WTC11 (cell line): Measurements from ENCODE around the gene NPEPL1. TPM values are rescaled to one million over a fixed set of nuclear protein-coding genes. Genes with fewer than 3 reads are reported as not detected.
A peak's percentile ranks its signal among the peaks of the same experiment; 100 is the strongest.

Experiments
- ATAC-seq: fragments of 200-7000 bp; cut with Tn5 transposase; 2 replicates; pipeline ENCODE4 v1.10.0; 2021; ENCODE audit warnings: mild to moderate bottlenecking, moderate library complexity
- CTCF ChIA-PET: fragments of 300-600 bp; sonication (Branson Sonifier 250); formaldehyde crosslinking; loops from one replicate; lab custom pipeline; 2021; ENCODE audit warnings: antibody characterized with exemption; lab: Charles Lee
- POLR2A ChIA-PET: fragments of 350-600 bp; sonication (Branson Sonifier 250); formaldehyde crosslinking; loops from one replicate; lab custom pipeline; 2021; ENCODE audit warnings: antibody characterized with exemption; lab: Charles Lee
- DNase-seq: peaks from one replicate; pipeline ENCODE4 v3.0.0; 2021; ENCODE audit warnings: low spot score
- H3K27ac Mint-ChIP-seq: 2 replicates; pipeline ENCODE4 v1.8.0; 2021; ENCODE audit warnings: mixed read lengths
- H3K27me3 Mint-ChIP-seq: 2 replicates; pipeline ENCODE4 v1.8.0; 2021; ENCODE audit warnings: low read depth, mild to moderate bottlenecking, moderate library complexity, mixed read lengths
- H3K36me3 Mint-ChIP-seq: 2 replicates; pipeline ENCODE4 v1.8.0; 2021; ENCODE audit warnings: mixed read lengths
- H3K4me1 Mint-ChIP-seq: 2 replicates; pipeline ENCODE4 v1.8.0; 2022; ENCODE audit warnings: mixed read lengths
- H3K4me3 Mint-ChIP-seq: 2 replicates; pipeline ENCODE4 v1.8.0; 2021; ENCODE audit warnings: mild to moderate bottlenecking, moderate library complexity, mixed read lengths
- H3K9me3 Mint-ChIP-seq: 2 replicates; pipeline ENCODE4 v1.8.0; 2021; ENCODE audit warnings: mixed read lengths
- CBFB ChIP-seq: sonication (generic); formaldehyde crosslinking; IDR thresholded peaks from 2 replicates; pipeline ENCODE4 v1.8.1; 2022; ENCODE audit warnings: mild to moderate bottlenecking, low read depth, missing genetic modification reagents
- FOXJ3 ChIP-seq: sonication (generic); formaldehyde crosslinking; IDR thresholded peaks from 2 replicates; pipeline ENCODE4 v1.9.0; 2021; ENCODE audit warnings: missing genetic modification reagents, mild to moderate bottlenecking, borderline replicate concordance
- GABPB1 ChIP-seq: sonication (generic); formaldehyde crosslinking; IDR thresholded peaks from 2 replicates; pipeline ENCODE4 v1.8.1; 2023; ENCODE audit warnings: mild to moderate bottlenecking, missing genetic modification reagents
- GRHL2 ChIP-seq: fragments of 250-450 bp; sonication (Bioruptor Pico); IDR thresholded peaks from 2 replicates; pipeline ENCODE4 v1.8.0; 2022; ENCODE audit warnings: mild to moderate bottlenecking, moderate library complexity; ENCODE audit not compliant: insufficient replicate concordance, severe bottlenecking
- KAT7 ChIP-seq: sonication (generic); formaldehyde crosslinking; IDR thresholded peaks from 2 replicates; pipeline ENCODE4 v1.8.1; 2023; ENCODE audit warnings: missing genetic modification reagents, mild to moderate bottlenecking, borderline replicate concordance
- MYBL2 ChIP-seq: sonication (generic); formaldehyde crosslinking; IDR thresholded peaks from 2 replicates; pipeline ENCODE4 v1.8.1; 2023; ENCODE audit warnings: mild to moderate bottlenecking, moderate library complexity, missing genetic modification reagents
- NFE2L1 ChIP-seq: sonication (generic); formaldehyde crosslinking; IDR thresholded peaks from 2 replicates; pipeline ENCODE4 v1.8.1; 2023; ENCODE audit warnings: missing genetic modification reagents
- NR1H2 ChIP-seq: sonication (generic); formaldehyde crosslinking; IDR thresholded peaks from 2 replicates; pipeline ENCODE4 v1.9.0; 2021; ENCODE audit warnings: mild to moderate bottlenecking, moderate library complexity, missing genetic modification reagents
- NR3C1 ChIP-seq: sonication (generic); formaldehyde crosslinking; conservative IDR thresholded peaks from 2 replicates; pipeline ENCODE4 v1.8.1; 2023; ENCODE audit warnings: low read depth, mild to moderate bottlenecking, missing genetic modification reagents
- TEAD1 ChIP-seq: sonication (generic); formaldehyde crosslinking; IDR thresholded peaks from 2 replicates; pipeline ENCODE4 v1.8.0; 2022; ENCODE audit warnings: mild to moderate bottlenecking, missing genetic modification reagents
- TEAD4 ChIP-seq: sonication (generic); formaldehyde crosslinking; IDR thresholded peaks from 2 replicates; pipeline ENCODE4 v1.8.0; 2022; ENCODE audit warnings: mild to moderate bottlenecking, missing genetic modification reagents
- ZNF138 ChIP-seq: sonication (generic); formaldehyde crosslinking; conservative IDR thresholded peaks from 2 replicates; pipeline ENCODE4 v1.8.1; 2022; ENCODE audit warnings: mild to moderate bottlenecking, moderate library complexity, missing genetic modification reagents
- total RNA-seq: library from RNA; stranded (reverse); gene quantifications from 3 replicates; pipeline ENCODE4 v1.2.3, GENCODE V29; 2021
- TF ChIP-seq, protein P1 (sequence below): fragments of 250-450 bp; sonication (Bioruptor Pico); IDR thresholded peaks from 2 replicates; pipeline ENCODE4 v1.9.0; 2021; ENCODE audit warnings: moderate library complexity, mild to moderate bottlenecking, inconsistent platforms, borderline replicate concordance
- TF ChIP-seq, protein P2 (sequence below): sonication (generic); formaldehyde crosslinking; IDR thresholded peaks from 2 replicates; pipeline ENCODE4 v1.8.1; 2023; ENCODE audit warnings: mild to moderate bottlenecking, missing genetic modification reagents, moderate library complexity
- TF ChIP-seq, protein P3 (sequence below): sonication (generic); formaldehyde crosslinking; IDR thresholded peaks from 2 replicates; pipeline ENCODE4 v1.8.1; 2022; ENCODE audit warnings: mild to moderate bottlenecking, moderate library complexity, missing genetic modification reagents
- TF ChIP-seq, protein P4 (sequence below): sonication (generic); formaldehyde crosslinking; IDR thresholded peaks from 2 replicates; pipeline ENCODE4 v1.8.0; 2023; ENCODE audit warnings: missing genetic modification reagents
- TF ChIP-seq, protein P5 (sequence below): fragments of 250-450 bp; sonication (Bioruptor Pico); IDR thresholded peaks from 2 replicates; pipeline ENCODE4 v1.9.0; 2021; ENCODE audit warnings: mild to moderate bottlenecking, borderline replicate concordance
- TF ChIP-seq, protein P6 (sequence below): fragments of 250-450 bp; sonication (Bioruptor Pico); IDR thresholded peaks from 2 replicates; pipeline ENCODE4 v1.9.0; 2021; ENCODE audit warnings: mild to moderate bottlenecking
- TF ChIP-seq, protein P7 (sequence below): sonication (generic); formaldehyde crosslinking; IDR thresholded peaks from 2 replicates; pipeline ENCODE4 v1.8.1; 2022; ENCODE audit warnings: mild to moderate bottlenecking, missing genetic modification reagents, moderate library complexity, borderline replicate concordance
- TF ChIP-seq, protein P8 (sequence below): sonication (generic); formaldehyde crosslinking; IDR thresholded peaks from 2 replicates; pipeline ENCODE4 v1.8.0; 2022; ENCODE audit warnings: mild to moderate bottlenecking, missing genetic modification reagents

NPEPL1 gene
- total RNA-seq, 1 experiment from 2014 or later, result 39.9 TPM

DNA sequence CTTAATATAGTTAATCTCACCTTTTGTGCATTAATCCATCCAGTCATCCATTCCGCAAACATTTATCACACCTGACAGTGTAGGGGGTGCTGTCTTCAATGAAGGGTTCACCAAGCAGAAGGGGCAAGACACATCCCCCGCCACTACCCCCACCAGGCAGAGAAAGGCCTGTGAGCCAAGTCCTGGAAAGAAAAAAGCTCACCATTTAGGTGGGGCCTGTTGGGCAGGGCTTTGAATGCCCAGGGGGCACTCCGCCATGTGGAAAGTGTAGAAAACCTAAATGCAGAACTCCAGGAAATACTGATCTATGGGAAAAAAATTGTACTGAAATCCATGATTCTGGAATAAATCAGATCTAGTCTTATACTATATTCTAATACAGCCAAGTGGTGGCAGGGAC lies 46.3 kb upstream of the NPEPL1 start:
- Mint-ChIP-seq H3K9me3 (peaks cover 10% of the 10 kb centered on the region), H3K4me3 (no peak overlapping the region), H3K27me3 (no peaks in the 10 kb centered on the region), H3K27ac (no peak overlapping the region), H3K4me1 (peaks cover 15% of the 10 kb centered on the region), H3K36me3 (no peaks in the 10 kb centered on the region)
- DNase-seq, result peak; percentile 5
- TF ChIP-seq, protein P1, sequence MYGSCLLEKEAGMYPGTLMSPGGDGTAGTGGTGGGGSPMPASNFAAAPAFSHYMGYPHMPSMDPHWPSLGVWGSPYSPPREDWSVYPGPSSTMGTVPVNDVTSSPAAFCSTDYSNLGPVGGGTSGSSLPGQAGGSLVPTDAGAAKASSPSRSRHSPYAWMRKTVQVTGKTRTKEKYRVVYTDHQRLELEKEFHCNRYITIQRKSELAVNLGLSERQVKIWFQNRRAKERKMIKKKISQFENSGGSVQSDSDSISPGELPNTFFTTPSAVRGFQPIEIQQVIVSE (CRISPR knock-in tag), result no peak
- TF ChIP-seq GRHL2 (CRISPR knock-in tag), result no peak
- no peak for TF ChIP-seq CBFB (CRISPR knock-in tag)
- TF ChIP-seq, protein P2, sequence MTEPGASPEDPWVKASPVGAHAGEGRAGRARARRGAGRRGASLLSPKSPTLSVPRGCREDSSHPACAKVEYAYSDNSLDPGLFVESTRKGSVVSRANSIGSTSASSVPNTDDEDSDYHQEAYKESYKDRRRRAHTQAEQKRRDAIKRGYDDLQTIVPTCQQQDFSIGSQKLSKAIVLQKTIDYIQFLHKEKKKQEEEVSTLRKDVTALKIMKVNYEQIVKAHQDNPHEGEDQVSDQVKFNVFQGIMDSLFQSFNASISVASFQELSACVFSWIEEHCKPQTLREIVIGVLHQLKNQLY, result no peak
- no peak for TF ChIP-seq ZNF138 (CRISPR knock-in tag)
- no peak for TF ChIP-seq NFE2L1
- TF ChIP-seq NR3C1, result no peak
- TF ChIP-seq MYBL2, result no peak
- TF ChIP-seq, protein P3, sequence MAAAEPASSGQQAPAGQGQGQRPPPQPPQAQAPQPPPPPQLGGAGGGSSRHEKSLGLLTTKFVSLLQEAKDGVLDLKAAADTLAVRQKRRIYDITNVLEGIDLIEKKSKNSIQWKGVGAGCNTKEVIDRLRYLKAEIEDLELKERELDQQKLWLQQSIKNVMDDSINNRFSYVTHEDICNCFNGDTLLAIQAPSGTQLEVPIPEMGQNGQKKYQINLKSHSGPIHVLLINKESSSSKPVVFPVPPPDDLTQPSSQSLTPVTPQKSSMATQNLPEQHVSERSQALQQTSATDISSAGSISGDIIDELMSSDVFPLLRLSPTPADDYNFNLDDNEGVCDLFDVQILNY (CRISPR knock-in tag), result no peak
- TF ChIP-seq, protein P4, sequence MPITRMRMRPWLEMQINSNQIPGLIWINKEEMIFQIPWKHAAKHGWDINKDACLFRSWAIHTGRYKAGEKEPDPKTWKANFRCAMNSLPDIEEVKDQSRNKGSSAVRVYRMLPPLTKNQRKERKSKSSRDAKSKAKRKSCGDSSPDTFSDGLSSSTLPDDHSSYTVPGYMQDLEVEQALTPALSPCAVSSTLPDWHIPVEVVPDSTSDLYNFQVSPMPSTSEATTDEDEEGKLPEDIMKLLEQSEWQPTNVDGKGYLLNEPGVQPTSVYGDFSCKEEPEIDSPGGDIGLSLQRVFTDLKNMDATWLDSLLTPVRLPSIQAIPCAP (CRISPR knock-in tag), result no peak
- no peak for TF ChIP-seq FOXJ3 (CRISPR knock-in tag)
- TF ChIP-seq, protein P5, sequence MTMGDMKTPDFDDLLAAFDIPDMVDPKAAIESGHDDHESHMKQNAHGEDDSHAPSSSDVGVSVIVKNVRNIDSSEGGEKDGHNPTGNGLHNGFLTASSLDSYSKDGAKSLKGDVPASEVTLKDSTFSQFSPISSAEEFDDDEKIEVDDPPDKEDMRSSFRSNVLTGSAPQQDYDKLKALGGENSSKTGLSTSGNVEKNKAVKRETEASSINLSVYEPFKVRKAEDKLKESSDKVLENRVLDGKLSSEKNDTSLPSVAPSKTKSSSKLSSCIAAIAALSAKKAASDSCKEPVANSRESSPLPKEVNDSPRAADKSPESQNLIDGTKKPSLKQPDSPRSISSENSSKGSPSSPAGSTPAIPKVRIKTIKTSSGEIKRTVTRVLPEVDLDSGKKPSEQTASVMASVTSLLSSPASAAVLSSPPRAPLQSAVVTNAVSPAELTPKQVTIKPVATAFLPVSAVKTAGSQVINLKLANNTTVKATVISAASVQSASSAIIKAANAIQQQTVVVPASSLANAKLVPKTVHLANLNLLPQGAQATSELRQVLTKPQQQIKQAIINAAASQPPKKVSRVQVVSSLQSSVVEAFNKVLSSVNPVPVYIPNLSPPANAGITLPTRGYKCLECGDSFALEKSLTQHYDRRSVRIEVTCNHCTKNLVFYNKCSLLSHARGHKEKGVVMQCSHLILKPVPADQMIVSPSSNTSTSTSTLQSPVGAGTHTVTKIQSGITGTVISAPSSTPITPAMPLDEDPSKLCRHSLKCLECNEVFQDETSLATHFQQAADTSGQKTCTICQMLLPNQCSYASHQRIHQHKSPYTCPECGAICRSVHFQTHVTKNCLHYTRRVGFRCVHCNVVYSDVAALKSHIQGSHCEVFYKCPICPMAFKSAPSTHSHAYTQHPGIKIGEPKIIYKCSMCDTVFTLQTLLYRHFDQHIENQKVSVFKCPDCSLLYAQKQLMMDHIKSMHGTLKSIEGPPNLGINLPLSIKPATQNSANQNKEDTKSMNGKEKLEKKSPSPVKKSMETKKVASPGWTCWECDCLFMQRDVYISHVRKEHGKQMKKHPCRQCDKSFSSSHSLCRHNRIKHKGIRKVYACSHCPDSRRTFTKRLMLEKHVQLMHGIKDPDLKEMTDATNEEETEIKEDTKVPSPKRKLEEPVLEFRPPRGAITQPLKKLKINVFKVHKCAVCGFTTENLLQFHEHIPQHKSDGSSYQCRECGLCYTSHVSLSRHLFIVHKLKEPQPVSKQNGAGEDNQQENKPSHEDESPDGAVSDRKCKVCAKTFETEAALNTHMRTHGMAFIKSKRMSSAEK (CRISPR knock-in tag), result no peak
- TF ChIP-seq TEAD1 (CRISPR knock-in tag), result no peak
- TF ChIP-seq TEAD4 (CRISPR knock-in tag), result no peak
- no peak for TF ChIP-seq KAT7 (CRISPR knock-in tag)
- no peak for ATAC-seq
- ChIA-PET POLR2A (no interaction called here), CTCF (interaction anchor here (1.3 to 7.3 kb wide), 3 partner anchors 9 to 193 kb away, joined by 4 to 119 read pairs (median 12); no protein-coding TSS in a partner anchor)

DNA sequence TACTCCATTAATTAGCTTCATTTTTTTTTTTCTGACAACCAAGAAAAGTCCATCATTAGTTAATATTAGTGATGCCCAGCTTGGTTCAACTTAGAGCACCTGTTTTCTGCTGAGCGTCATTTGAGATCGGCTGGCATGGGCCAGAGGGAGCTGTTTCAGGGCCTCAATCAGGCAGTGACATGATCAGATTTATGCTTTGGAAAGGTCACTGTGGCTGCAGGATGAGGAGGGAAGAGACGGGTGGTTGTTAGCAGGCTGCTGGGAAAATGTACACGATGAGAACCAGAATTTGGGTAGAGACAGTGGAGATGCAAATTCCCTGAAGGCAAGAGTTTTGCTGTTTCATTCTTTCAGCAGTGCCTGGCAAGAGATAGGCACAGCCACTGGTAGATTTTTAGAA lies 45.9 kb upstream of the NPEPL1 start:
- POLR2A ChIA-PET, result no interaction called here
- Mint-ChIP-seq H3K4me1 (peaks cover 15% of the 10 kb centered on the region), H3K36me3 (no peaks in the 10 kb centered on the region), H3K4me3 (no peak overlapping the region), H3K9me3 (peaks cover 6% of the 10 kb centered on the region; the same call in 1 of the 2 replicates), H3K27me3 (no peaks in the 10 kb centered on the region), H3K27ac (no peak overlapping the region)
- ATAC-seq, result no peak
- peak; percentile 1 for DNase-seq
- CTCF ChIA-PET, result interaction anchor here (0.8 to 7.3 kb wide), 5 partner anchors 7 to 206 kb away, joined by 3 to 119 read pairs (median 4); partner anchors contain the start of gene GNAS
- TF ChIP-seq, protein P6, sequence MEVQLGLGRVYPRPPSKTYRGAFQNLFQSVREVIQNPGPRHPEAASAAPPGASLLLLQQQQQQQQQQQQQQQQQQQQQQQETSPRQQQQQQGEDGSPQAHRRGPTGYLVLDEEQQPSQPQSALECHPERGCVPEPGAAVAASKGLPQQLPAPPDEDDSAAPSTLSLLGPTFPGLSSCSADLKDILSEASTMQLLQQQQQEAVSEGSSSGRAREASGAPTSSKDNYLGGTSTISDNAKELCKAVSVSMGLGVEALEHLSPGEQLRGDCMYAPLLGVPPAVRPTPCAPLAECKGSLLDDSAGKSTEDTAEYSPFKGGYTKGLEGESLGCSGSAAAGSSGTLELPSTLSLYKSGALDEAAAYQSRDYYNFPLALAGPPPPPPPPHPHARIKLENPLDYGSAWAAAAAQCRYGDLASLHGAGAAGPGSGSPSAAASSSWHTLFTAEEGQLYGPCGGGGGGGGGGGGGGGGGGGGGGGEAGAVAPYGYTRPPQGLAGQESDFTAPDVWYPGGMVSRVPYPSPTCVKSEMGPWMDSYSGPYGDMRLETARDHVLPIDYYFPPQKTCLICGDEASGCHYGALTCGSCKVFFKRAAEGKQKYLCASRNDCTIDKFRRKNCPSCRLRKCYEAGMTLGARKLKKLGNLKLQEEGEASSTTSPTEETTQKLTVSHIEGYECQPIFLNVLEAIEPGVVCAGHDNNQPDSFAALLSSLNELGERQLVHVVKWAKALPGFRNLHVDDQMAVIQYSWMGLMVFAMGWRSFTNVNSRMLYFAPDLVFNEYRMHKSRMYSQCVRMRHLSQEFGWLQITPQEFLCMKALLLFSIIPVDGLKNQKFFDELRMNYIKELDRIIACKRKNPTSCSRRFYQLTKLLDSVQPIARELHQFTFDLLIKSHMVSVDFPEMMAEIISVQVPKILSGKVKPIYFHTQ (CRISPR knock-in tag), result no peak
- TF ChIP-seq, protein P7, sequence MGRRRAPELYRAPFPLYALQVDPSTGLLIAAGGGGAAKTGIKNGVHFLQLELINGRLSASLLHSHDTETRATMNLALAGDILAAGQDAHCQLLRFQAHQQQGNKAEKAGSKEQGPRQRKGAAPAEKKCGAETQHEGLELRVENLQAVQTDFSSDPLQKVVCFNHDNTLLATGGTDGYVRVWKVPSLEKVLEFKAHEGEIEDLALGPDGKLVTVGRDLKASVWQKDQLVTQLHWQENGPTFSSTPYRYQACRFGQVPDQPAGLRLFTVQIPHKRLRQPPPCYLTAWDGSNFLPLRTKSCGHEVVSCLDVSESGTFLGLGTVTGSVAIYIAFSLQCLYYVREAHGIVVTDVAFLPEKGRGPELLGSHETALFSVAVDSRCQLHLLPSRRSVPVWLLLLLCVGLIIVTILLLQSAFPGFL (CRISPR knock-in tag), result no peak
- TF ChIP-seq TEAD1 (CRISPR knock-in tag) (no peak), GABPB1 (CRISPR knock-in tag) (no peak), CBFB (CRISPR knock-in tag) (no peak), NR1H2 (CRISPR knock-in tag) (no peak)
- TF ChIP-seq, protein P8, sequence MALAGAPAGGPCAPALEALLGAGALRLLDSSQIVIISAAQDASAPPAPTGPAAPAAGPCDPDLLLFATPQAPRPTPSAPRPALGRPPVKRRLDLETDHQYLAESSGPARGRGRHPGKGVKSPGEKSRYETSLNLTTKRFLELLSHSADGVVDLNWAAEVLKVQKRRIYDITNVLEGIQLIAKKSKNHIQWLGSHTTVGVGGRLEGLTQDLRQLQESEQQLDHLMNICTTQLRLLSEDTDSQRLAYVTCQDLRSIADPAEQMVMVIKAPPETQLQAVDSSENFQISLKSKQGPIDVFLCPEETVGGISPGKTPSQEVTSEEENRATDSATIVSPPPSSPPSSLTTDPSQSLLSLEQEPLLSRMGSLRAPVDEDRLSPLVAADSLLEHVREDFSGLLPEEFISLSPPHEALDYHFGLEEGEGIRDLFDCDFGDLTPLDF (CRISPR knock-in tag), result no peak
- TF ChIP-seq, protein P3 (CRISPR knock-in tag), result no peak
